SK-N-SH treated with all-trans-retinoic acid at 6 μM for 48 hours (cell line): ENCODE data around the gene ZC3H8.

Experiments
- CREB5 ChIP-seq: fragments of 250-450 bp; sonication (Bioruptor Pico); IDR thresholded peaks from 2 replicates; pipeline ENCODE4 v1.5.1; 2020; ENCODE audit warnings: low read depth, mild to moderate bottlenecking, moderate library complexity
- CSDC2 ChIP-seq: fragments of 250-450 bp; sonication (Bioruptor Pico); IDR thresholded peaks from 2 replicates; pipeline ENCODE4 v1.5.0; 2020; ENCODE audit warnings: mild to moderate bottlenecking, moderate library complexity
- ESRRG ChIP-seq: fragments of 250-450 bp; sonication (Bioruptor Pico); IDR thresholded peaks from 2 replicates; pipeline ENCODE4 v1.6.1; 2021; ENCODE audit warnings: mild to moderate bottlenecking
- RARB ChIP-seq: fragments of 250-450 bp; sonication (Bioruptor Pico); IDR thresholded peaks from 2 replicates; pipeline ENCODE4 v1.8.0; 2021; ENCODE audit warnings: mild to moderate bottlenecking, moderate library complexity
- SNAI2 ChIP-seq: fragments of 250-450 bp; sonication (Bioruptor Pico); IDR thresholded peaks from 2 replicates; pipeline ENCODE4 v1.5.0; 2020; ENCODE audit warnings: mild to moderate bottlenecking, moderate library complexity
- TCF4 ChIP-seq: fragments of 250-450 bp; sonication (Bioruptor Pico); IDR thresholded peaks from 2 replicates; pipeline ENCODE4 v1.8.0; 2021; ENCODE audit warnings: mild to moderate bottlenecking, moderate library complexity, borderline replicate concordance
- TOX ChIP-seq: fragments of 250-450 bp; sonication (Bioruptor Pico); IDR thresholded peaks from 2 replicates; pipeline ENCODE4 v1.8.0; 2021; ENCODE audit warnings: mild to moderate bottlenecking, moderate library complexity, borderline replicate concordance
- TSHZ2 ChIP-seq: fragments of 250-450 bp; sonication (Bioruptor Pico); IDR thresholded peaks from 2 replicates; pipeline ENCODE4 v1.5.0; 2020; ENCODE audit warnings: mild to moderate bottlenecking, moderate library complexity
- ZC3H10 ChIP-seq: fragments of 250-450 bp; sonication (Bioruptor Pico); IDR thresholded peaks from 2 replicates; pipeline ENCODE4 v1.5.1; 2021; ENCODE audit warnings: mild to moderate bottlenecking, moderate library complexity
- ZFP3 ChIP-seq: fragments of 250-450 bp; sonication (Bioruptor Pico); IDR thresholded peaks from 2 replicates; pipeline ENCODE4 v1.5.0; 2020; ENCODE audit warnings: mild to moderate bottlenecking, moderate library complexity
- ZFP30 ChIP-seq: fragments of 450-650 bp; formaldehyde crosslinking; IDR thresholded peaks from 2 replicates; pipeline ENCODE4 v1.5.0; 2022; ENCODE audit warnings: mild to moderate bottlenecking, moderate library complexity
- ZNF565 ChIP-seq: fragments of 450-650 bp; formaldehyde crosslinking; conservative IDR thresholded peaks from 2 replicates; pipeline ENCODE4 v1.5.0; 2020; ENCODE audit warnings: low read depth, mild to moderate bottlenecking, moderate library complexity
- ZNF70 ChIP-seq: fragments of 450-650 bp; formaldehyde crosslinking; IDR thresholded peaks from 2 replicates; pipeline ENCODE4 v1.5.0; 2020; ENCODE audit warnings: mild to moderate bottlenecking, moderate library complexity
- TF ChIP-seq, protein P1 (sequence below): fragments of 250-450 bp; sonication (Bioruptor Pico); IDR thresholded peaks from 2 replicates; pipeline ENCODE4 v1.8.0; 2020; ENCODE audit warnings: mild to moderate bottlenecking, moderate library complexity, borderline replicate concordance

- TF ChIP-seq ZNF565 (CRISPR knock-in tag) (no peak), TOX (CRISPR knock-in tag) (no peak), CREB5 (CRISPR knock-in tag) (no peak), ZC3H10 (CRISPR knock-in tag) (no peak), SNAI2 (CRISPR knock-in tag) (no peak), CSDC2 (CRISPR knock-in tag) (no peak), RARB (CRISPR knock-in tag) (no peak), ZFP30 (CRISPR knock-in tag) (no peak), ZNF70 (CRISPR knock-in tag) (no peak), ZFP3 (CRISPR knock-in tag) (no peak), ESRRG (CRISPR knock-in tag) (no peak), TSHZ2 (CRISPR knock-in tag) (no peak), TCF4 (CRISPR knock-in tag) (no peak)
- TF ChIP-seq, protein P1, sequence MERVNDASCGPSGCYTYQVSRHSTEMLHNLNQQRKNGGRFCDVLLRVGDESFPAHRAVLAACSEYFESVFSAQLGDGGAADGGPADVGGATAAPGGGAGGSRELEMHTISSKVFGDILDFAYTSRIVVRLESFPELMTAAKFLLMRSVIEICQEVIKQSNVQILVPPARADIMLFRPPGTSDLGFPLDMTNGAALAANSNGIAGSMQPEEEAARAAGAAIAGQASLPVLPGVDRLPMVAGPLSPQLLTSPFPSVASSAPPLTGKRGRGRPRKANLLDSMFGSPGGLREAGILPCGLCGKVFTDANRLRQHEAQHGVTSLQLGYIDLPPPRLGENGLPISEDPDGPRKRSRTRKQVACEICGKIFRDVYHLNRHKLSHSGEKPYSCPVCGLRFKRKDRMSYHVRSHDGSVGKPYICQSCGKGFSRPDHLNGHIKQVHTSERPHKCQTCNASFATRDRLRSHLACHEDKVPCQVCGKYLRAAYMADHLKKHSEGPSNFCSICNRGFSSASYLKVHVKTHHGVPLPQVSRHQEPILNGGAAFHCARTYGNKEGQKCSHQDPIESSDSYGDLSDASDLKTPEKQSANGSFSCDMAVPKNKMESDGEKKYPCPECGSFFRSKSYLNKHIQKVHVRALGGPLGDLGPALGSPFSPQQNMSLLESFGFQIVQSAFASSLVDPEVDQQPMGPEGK (CRISPR knock-in tag), result no peak
These were observed 1.8 kb upstream of the ZC3H8 start for GRCh38 chr2:112256654-112257053.
